ENCODE measurements around the gene KMT2C.
"Not testable (repeated sequence)": the region's sequence is repeated elsewhere in the genome, so short reads cannot be mapped to it uniquely, and the experiment has no call there.

- not testable (repeated sequence) for TF ChIP-seq ZBTB11 (CRISPR knock-in tag; IDR thresholded peaks at IDR 0.05); CTCF (IDR thresholded peaks at IDR 0.05 in 2 of 3, conservative IDR thresholded peaks at IDR 0.05 in 1 of 3; ENCODE audit: control insufficient read depth in 2 of 3, extremely low read depth in 1 of 3, insufficient read depth in 1 of 3, low read depth in 3 of 3, low read length in 3 of 3); TAF1 (IDR thresholded peaks at IDR 0.05; ENCODE audit: borderline replicate concordance, low read depth, low read length); SIN3A (IDR thresholded peaks at IDR 0.05; ENCODE audit: low read depth, low read length); POLR2A (IDR thresholded peaks at IDR 0.05; ENCODE audit: low read depth, low read length)
Measured at GRCh38 chr7:152432735-152433134, 3.1 kb downstream of the KMT2C start.

All from GM12878 (cell line).